HCT116 (cell line): ENCODE measurements around the gene ST7L. TPM values are rescaled to one million over a fixed set of nuclear protein-coding genes. Genes with fewer than 3 reads are reported as not detected.

ENCODE experiments used
- ATAC-seq: fragments of 200-7000 bp; cut with Tn5 transposase; 2 replicates; pipeline ENCODE4 v1.9.1; 2020; ENCODE audit warnings: mild to moderate bottlenecking, moderate library complexity
- BruUV-seq: library from RNA; stranded (reverse); fragments of 400-500 nt; replicated peaks from 2 replicates; lab custom pipeline; 2021; lab: Mats Ljungman, UMichigan
- CTCF ChIA-PET: fragments of 300-600 bp; sonication (Branson Sonifier 250); formaldehyde crosslinking; loops from one replicate; lab custom pipeline; 2021; ENCODE audit warnings: antibody characterized with exemption; lab: Charles Lee
- POLR2A ChIA-PET: fragments of 300-600, 350-600 bp; sonication (Branson Sonifier 250); formaldehyde crosslinking; loops from one replicate; lab custom pipeline; 2021; ENCODE audit warnings: antibody characterized with exemption; lab: Charles Lee
- RAD21 ChIA-PET, 2 experiments: fragments of 300-600 bp; sonication (Branson Sonifier 250); formaldehyde crosslinking; loops; one replicate each; lab custom pipeline; 2023; ENCODE audit warnings: low total read pairs in 2 of 2; ENCODE audit not compliant: uncharacterized antibody in 2 of 2, unreplicated experiment in 2 of 2, low non-redundant PET in 1 of 2; lab: Charles Lee
- DNase-seq: peaks from one replicate; pipeline ENCODE4 v3.0.0-alpha.2; 2010; ENCODE audit warnings: low read depth, low spot score
- H2AFZ ChIP-seq: fragments of 200-600 bp; shearing (Covaris generic), sonication (generic); 2 replicates; pipeline ENCODE4 v1.6.1; 2017; ENCODE audit warnings: low read depth, mixed run types, mixed read lengths, antibody characterized with exemption, low read length; ENCODE audit not compliant: poor library complexity, severe bottlenecking
- H3K27ac ChIP-seq: 2 replicates; pipeline ENCODE4 v1.5.1; 2012; ENCODE audit warnings: low read depth, low read length
- H3K27me3 ChIP-seq: fragments of 200-600 bp; sonication (generic); 2 replicates; pipeline ENCODE4 v1.6.1; 2016; ENCODE audit warnings: mixed run types, low read length, mixed read lengths; ENCODE audit not compliant: insufficient read depth
- H3K36me3 ChIP-seq, 2 experiments: fragments of 200-500 bp in 1 of 2; fragments of 200-600 bp in 1 of 2; sonication (Bioruptor generic) in 1 of 2; sonication (generic) in 1 of 2; 2 replicates each; pipeline versions ENCODE4 v1.5.1 to v1.6.1; 2014 to 2016; ENCODE audit warnings: low read length in 2 of 2, inconsistent platforms in 1 of 2, mixed read lengths in 1 of 2, mixed run types in 1 of 2; ENCODE audit not compliant: insufficient read depth in 2 of 2, control insufficient read depth in 1 of 2
- H3K4me1 ChIP-seq, 2 experiments: fragments of 200-600 bp in 1 of 2; sonication (generic) in 1 of 2; 2 replicates each; pipeline versions ENCODE4 v1.5.1 to v1.6.1; 2012 to 2017; ENCODE audit warnings: low read length in 2 of 2, inconsistent platforms in 1 of 2, mild to moderate bottlenecking in 1 of 2, mixed read lengths in 1 of 2, mixed run types in 1 of 2, moderate library complexity in 1 of 2; ENCODE audit not compliant: insufficient read depth in 2 of 2, control insufficient read depth in 1 of 2
- H3K4me2 ChIP-seq: fragments of 200-600 bp; sonication (generic); 2 replicates; pipeline ENCODE4 v1.6.1; 2017; ENCODE audit warnings: mixed run types, low read length, mixed read lengths
- H3K4me3 ChIP-seq, 2 experiments: fragments of 200-600 bp in 1 of 2; sonication (generic) in 1 of 2; replicated peaks in 1 of 2; 2 replicates each; pipeline ENCODE4 v1.5.1; 2011 to 2016; ENCODE audit warnings: low read length in 2 of 2, control low read depth in 1 of 2, low read depth in 1 of 2, mild to moderate bottlenecking in 1 of 2, mixed read lengths in 1 of 2, mixed run types in 1 of 2
- H3K79me2 ChIP-seq: fragments of 200-600 bp; sonication (generic); 2 replicates; pipeline ENCODE4 v1.6.1; 2017; ENCODE audit warnings: mild to moderate bottlenecking, mixed run types, low read length, moderate library complexity, mixed read lengths; ENCODE audit not compliant: insufficient read depth
- H3K9ac ChIP-seq: fragments of 200-600 bp; sonication (generic); 2 replicates; pipeline ENCODE4 v1.6.1; 2016; ENCODE audit warnings: low read length, mixed read lengths
- H3K9me2 ChIP-seq: fragments of 200-600 bp; sonication (generic), shearing (Covaris generic); 2 replicates; pipeline ENCODE4 v1.6.1; 2017; ENCODE audit warnings: mixed run types, mild to moderate bottlenecking, moderate library complexity; ENCODE audit not compliant: insufficient read depth
- H3K9me3 ChIP-seq, 2 experiments: fragments of 200-500 bp in 1 of 2; fragments of 200-600 bp in 1 of 2; sonication (Bioruptor generic) in 1 of 2; sonication (generic) in 1 of 2; 2 replicates each; pipeline ENCODE4 v1.6.1; 2014 to 2017; ENCODE audit warnings: low read length in 2 of 2, mixed read lengths in 2 of 2, inconsistent platforms in 1 of 2, low read depth in 1 of 2, mild to moderate bottlenecking in 1 of 2, mixed run types in 1 of 2, moderate library complexity in 1 of 2; ENCODE audit not compliant: control insufficient read depth in 1 of 2, insufficient read depth in 1 of 2
- H4K20me1 ChIP-seq: fragments of 200-600 bp; sonication (generic), shearing (Covaris generic); 2 replicates; pipeline ENCODE4 v1.6.1; 2017; ENCODE audit warnings: mixed run types, mild to moderate bottlenecking, moderate library complexity; ENCODE audit not compliant: insufficient read depth
- ELF1 ChIP-seq: IDR thresholded peaks from 2 replicates; pipeline ENCODE4 v1.6.1; 2012; ENCODE audit warnings: low read depth, borderline replicate concordance
- EZH2phosphoT487 ChIP-seq: fragments of 200-600 bp; IDR thresholded peaks from 2 replicates; pipeline ENCODE4 v1.6.1; 2018; ENCODE audit warnings: antibody characterized with exemption, borderline replicate concordance
- POLR2AphosphoS5 ChIP-seq: IDR thresholded peaks from 2 replicates; pipeline ENCODE4 v1.6.1; 2011; ENCODE audit warnings: mild to moderate bottlenecking, low read depth, low read length, moderate library complexity
- SIN3A ChIP-seq: IDR thresholded peaks from 2 replicates; pipeline ENCODE4 v1.6.1; 2012; ENCODE audit warnings: low read depth
- SP1 ChIP-seq: IDR thresholded peaks from 2 replicates; pipeline ENCODE4 v1.6.1; 2012; ENCODE audit warnings: low read depth
- YY1 ChIP-seq: IDR thresholded peaks from 2 replicates; pipeline ENCODE4 v1.6.1; 2011; ENCODE audit warnings: low read length, low read depth, moderate library complexity, mild to moderate bottlenecking; ENCODE audit not compliant: insufficient replicate concordance; ENCODE audit errors: extremely low read depth
- ZFX ChIP-seq: fragments of 450-650 bp; IDR thresholded peaks from 2 replicates; pipeline ENCODE4 v1.6.1; 2017
- intact Hi-C: fragments of 100-400 bp; cut with micrococcal nuclease; formaldehyde crosslinking; loops from 2 replicates; pipeline ENCODE4 v1.10.0; 2022
- total RNA-seq: library from RNA; stranded (reverse); gene quantifications from one replicate; pipeline ENCODE4 v1.2.1, GENCODE V29; 2021; ENCODE audit not compliant: unreplicated experiment
- TF ChIP-seq, protein P1 (sequence below), 3 experiments: fragments of 200-600 bp in 1 of 3; sonication (generic) in 1 of 3; IDR thresholded peaks in 2 of 3; conservative IDR thresholded peaks in 1 of 3; 2 replicates each; pipeline ENCODE4 v1.5.1; 2012 to 2017; ENCODE audit warnings: low read depth in 2 of 3, low read length in 2 of 3, antibody characterized with exemption in 1 of 3, borderline replicate concordance in 1 of 3, control low read depth in 1 of 3, mild to moderate bottlenecking in 1 of 3, mixed read lengths in 1 of 3, mixed run types in 1 of 3, moderate library complexity in 1 of 3; ENCODE audit not compliant: insufficient read depth in 1 of 3
- TF ChIP-seq, protein P2 (sequence below): IDR thresholded peaks from 2 replicates; pipeline ENCODE4 v1.6.1; 2012

ST7L gene
- total RNA-seq, 1 experiment from 2014 or later, result 19.9 TPM

- no peak for DNase-seq
- Histone ChIP-seq H3K4me1 (peaks cover 2 to 8% of the 10 kb centered on the region in 2 experiments; a peak in 2 of 4 replicates), H3K9me2 (no peaks in the 10 kb centered on the region), H3K9me3 (no peaks in the 10 kb centered on the region), H3K4me2 (no peak overlapping the region), H4K20me1 (no peaks in the 10 kb centered on the region), H3K79me2 (no peaks in the 10 kb centered on the region), H2AFZ (no peak overlapping the region), H3K36me3 (no peaks in the 10 kb centered on the region), H3K27me3 (no peaks in the 10 kb centered on the region), H3K9ac (no peak overlapping the region), H3K4me3 (no peak overlapping the region), H3K27ac (no peak overlapping the region)
- ChIA-PET CTCF (no interaction called here), RAD21 (no interaction called here), POLR2A (no interaction called here)
- ATAC-seq, result 0 out of 2 replicates have a peak, but pooled peaks have one; percentile 47
- intact Hi-C loops, result no loop called here
- TF ChIP-seq SP1 (no peak), ELF1 (no peak)
- BruUV-seq, result no TSS peak
Observed at GRCh38 chr1:112515311-112516009, 103.5 kb downstream of the ST7L start.

GRCh38 chr1:112514901-112515300 lies 104.0 kb downstream of the ST7L start:
- ATAC-seq, result no peak
- intact Hi-C loops, result no loop called here
- no peak for DNase-seq
- Histone ChIP-seq H3K4me1 (peaks cover 2 to 5% of the 10 kb centered on the region in 2 experiments; a peak in 2 of 4 replicates), H3K36me3 (no peaks in the 10 kb centered on the region), H3K27me3 (no peaks in the 10 kb centered on the region), H2AFZ (no peak overlapping the region), H3K9me3 (no peaks in the 10 kb centered on the region), H3K79me2 (no peaks in the 10 kb centered on the region), H4K20me1 (no peaks in the 10 kb centered on the region), H3K4me3 (no peak overlapping the region), H3K9me2 (no peaks in the 10 kb centered on the region), H3K9ac (no peak overlapping the region), H3K4me2 (no peak overlapping the region), H3K27ac (no peak overlapping the region)
- ChIA-PET CTCF (no interaction called here), RAD21 (no interaction called here), POLR2A (no interaction called here)
- BruUV-seq, result no TSS peak
- TF ChIP-seq ELF1 (no peak), YY1 (no peak), ZFX (no peak), POLR2AphosphoS5 (no peak), EZH2phosphoT487 (no peak), SIN3A (no peak)
- TF ChIP-seq, protein P1, sequence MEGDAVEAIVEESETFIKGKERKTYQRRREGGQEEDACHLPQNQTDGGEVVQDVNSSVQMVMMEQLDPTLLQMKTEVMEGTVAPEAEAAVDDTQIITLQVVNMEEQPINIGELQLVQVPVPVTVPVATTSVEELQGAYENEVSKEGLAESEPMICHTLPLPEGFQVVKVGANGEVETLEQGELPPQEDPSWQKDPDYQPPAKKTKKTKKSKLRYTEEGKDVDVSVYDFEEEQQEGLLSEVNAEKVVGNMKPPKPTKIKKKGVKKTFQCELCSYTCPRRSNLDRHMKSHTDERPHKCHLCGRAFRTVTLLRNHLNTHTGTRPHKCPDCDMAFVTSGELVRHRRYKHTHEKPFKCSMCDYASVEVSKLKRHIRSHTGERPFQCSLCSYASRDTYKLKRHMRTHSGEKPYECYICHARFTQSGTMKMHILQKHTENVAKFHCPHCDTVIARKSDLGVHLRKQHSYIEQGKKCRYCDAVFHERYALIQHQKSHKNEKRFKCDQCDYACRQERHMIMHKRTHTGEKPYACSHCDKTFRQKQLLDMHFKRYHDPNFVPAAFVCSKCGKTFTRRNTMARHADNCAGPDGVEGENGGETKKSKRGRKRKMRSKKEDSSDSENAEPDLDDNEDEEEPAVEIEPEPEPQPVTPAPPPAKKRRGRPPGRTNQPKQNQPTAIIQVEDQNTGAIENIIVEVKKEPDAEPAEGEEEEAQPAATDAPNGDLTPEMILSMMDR (IDR thresholded peaks at IDR 0.05 in 2 of 3, conservative IDR thresholded peaks at IDR 0.05 in 1 of 3; ENCODE audit: borderline replicate concordance in 1 of 3, insufficient read depth in 1 of 3, low read depth in 2 of 3, low read length in 2 of 3), result no peak
- TF ChIP-seq, protein P2, sequence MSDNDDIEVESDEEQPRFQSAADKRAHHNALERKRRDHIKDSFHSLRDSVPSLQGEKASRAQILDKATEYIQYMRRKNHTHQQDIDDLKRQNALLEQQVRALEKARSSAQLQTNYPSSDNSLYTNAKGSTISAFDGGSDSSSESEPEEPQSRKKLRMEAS, result no peak
